H1 (cell line): Measurements from ENCODE around the gene CLN3.

Source experiments
- CEBPB ChIP-seq: IDR thresholded peaks from 2 replicates; pipeline ENCODE4 v1.6.1; 2012; ENCODE audit warnings: low read depth, low read length
- CTCF ChIP-seq, 3 experiments: IDR thresholded peaks; 1 replicate in 2 of 3; 2 replicates in 1 of 3; pipeline versions ENCODE4 v1.5.1 to v1.6.1; 2011; ENCODE audit warnings: low read length in 3 of 3, mild to moderate bottlenecking in 3 of 3, inconsistent platforms in 2 of 3, low read depth in 1 of 3, moderate library complexity in 1 of 3; ENCODE audit not compliant: insufficient read depth in 1 of 3; ENCODE audit errors: control extremely low read depth in 1 of 3
- EZH2 ChIP-seq: fragments of 200-600 bp; sonication (generic); IDR thresholded peaks from 2 replicates; pipeline ENCODE4 v1.7.1; 2012; ENCODE audit warnings: low read depth, mild to moderate bottlenecking, moderate library complexity, low read length, inconsistent platforms; ENCODE audit not compliant: severe bottlenecking
- JUN ChIP-seq: IDR thresholded peaks from 2 replicates; pipeline ENCODE4 v1.6.1; 2011; ENCODE audit warnings: low read depth, mild to moderate bottlenecking, improper control_type of control experiment, low read length
- POLR2A ChIP-seq, 2 experiments: IDR thresholded peaks; 1 replicate in 1 of 2; 2 replicates in 1 of 2; pipeline ENCODE4 v1.6.1; 2011; ENCODE audit warnings: low read depth in 2 of 2, low read length in 2 of 2, mild to moderate bottlenecking in 2 of 2; ENCODE audit errors: control extremely low read depth in 1 of 2
- POLR2AphosphoS5 ChIP-seq: IDR thresholded peaks from 2 replicates; pipeline ENCODE4 v1.6.1; 2011; ENCODE audit warnings: low read depth, low read length
- SIN3A ChIP-seq, 2 experiments: IDR thresholded peaks in 1 of 2; conservative IDR thresholded peaks in 1 of 2; 2 replicates each; pipeline ENCODE4 v1.6.1; 2011 to 2012; ENCODE audit warnings: low read length in 2 of 2, improper control_type of control experiment in 1 of 2, low read depth in 1 of 2, mild to moderate bottlenecking in 1 of 2
- SP4 ChIP-seq: IDR thresholded peaks from 2 replicates; pipeline ENCODE4 v1.6.1; 2012; ENCODE audit warnings: low read length, inconsistent platforms
- SRF ChIP-seq: IDR thresholded peaks from 2 replicates; pipeline ENCODE4 v1.6.1; 2011; ENCODE audit warnings: mild to moderate bottlenecking, low read depth, low read length, moderate library complexity
- SUZ12 ChIP-seq: fragments of 200-600 bp; sonication (generic); IDR thresholded peaks from 2 replicates; pipeline ENCODE4 v1.6.1; 2012; ENCODE audit warnings: mild to moderate bottlenecking, inconsistent platforms, low read length, moderate library complexity, mixed read lengths
- TF ChIP-seq, protein P1 (sequence below): IDR thresholded peaks from 2 replicates; pipeline ENCODE4 v1.6.1; 2012; ENCODE audit warnings: inconsistent platforms
- TF ChIP-seq, protein P2 (sequence below): IDR thresholded peaks from 2 replicates; pipeline ENCODE4 v1.6.1; 2012; ENCODE audit warnings: inconsistent platforms

DNA sequence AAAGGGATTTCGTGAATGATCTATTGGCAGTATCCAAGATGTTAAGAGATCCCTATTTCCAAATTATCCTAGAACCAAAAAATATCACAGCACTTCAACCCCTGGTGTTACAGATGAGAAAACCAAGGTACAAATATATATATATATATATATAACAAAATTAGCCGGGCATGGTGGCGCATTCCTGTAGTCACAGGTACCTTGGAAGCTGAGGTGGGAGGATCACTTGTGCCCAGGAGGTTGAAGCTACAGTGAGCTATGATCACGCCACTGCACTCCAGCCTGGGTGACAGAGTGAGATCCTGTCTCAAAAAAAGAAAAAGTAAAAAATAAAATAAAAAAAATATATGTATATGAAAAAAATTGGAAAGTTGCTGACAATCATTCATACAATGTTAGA is 637 bp upstream of the CLN3 start:
- TF ChIP-seq, protein P1, sequence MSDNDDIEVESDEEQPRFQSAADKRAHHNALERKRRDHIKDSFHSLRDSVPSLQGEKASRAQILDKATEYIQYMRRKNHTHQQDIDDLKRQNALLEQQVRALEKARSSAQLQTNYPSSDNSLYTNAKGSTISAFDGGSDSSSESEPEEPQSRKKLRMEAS, result no peak
- TF ChIP-seq, protein P2, sequence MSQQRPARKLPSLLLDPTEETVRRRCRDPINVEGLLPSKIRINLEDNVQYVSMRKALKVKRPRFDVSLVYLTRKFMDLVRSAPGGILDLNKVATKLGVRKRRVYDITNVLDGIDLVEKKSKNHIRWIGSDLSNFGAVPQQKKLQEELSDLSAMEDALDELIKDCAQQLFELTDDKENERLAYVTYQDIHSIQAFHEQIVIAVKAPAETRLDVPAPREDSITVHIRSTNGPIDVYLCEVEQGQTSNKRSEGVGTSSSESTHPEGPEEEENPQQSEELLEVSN, result no peak
- TF ChIP-seq CTCF (IDR thresholded peaks at IDR 0.05; ENCODE audit: control extremely low read depth in 1 of 3, insufficient read depth in 1 of 3, low read depth in 1 of 3, low read length in 3 of 3), result no peak
- TF ChIP-seq SRF, result no peak
- TF ChIP-seq POLR2A (IDR thresholded peaks at IDR 0.05; ENCODE audit: control extremely low read depth in 1 of 2, low read depth in 2 of 2, low read length in 2 of 2), result no peak
- no peak for TF ChIP-seq SIN3A (conservative IDR thresholded peaks at IDR 0.05 in 1 of 2, IDR thresholded peaks at IDR 0.05 in 1 of 2; ENCODE audit: low read depth in 1 of 2, low read length in 2 of 2)
- no peak for TF ChIP-seq SP4
- no peak for TF ChIP-seq SUZ12
- no peak for TF ChIP-seq JUN
- TF ChIP-seq EZH2, result no peak
- no peak for TF ChIP-seq POLR2AphosphoS5
- TF ChIP-seq CEBPB, result no peak
